NOMO-1 treated with dmso at 0.1 percent for 144 hours (cell line): ENCODE results near the gene CFAP70.

Experiments
- DNase-seq: peaks from one replicate; lab custom pipeline; 2025; ENCODE audit not compliant: unreplicated experiment; lab: John Stamatoyannopoulos, UW

The CFAP70 gene

GRCh38 chr10:73218431-73219191 lies 140.1 kb downstream of the CFAP70 start:
- DNase-seq, result no peak

- DNase-seq, result no peak
Measured at GRCh38 chr10:73217628-73218027, 141.0 kb downstream of the CFAP70 start.

- no peak for DNase-seq
Measured at GRCh38 chr10:73215749-73216148, 142.9 kb downstream of the CFAP70 start.

GRCh38 chr10:73211106-73211811 lies 147.4 kb downstream of the CFAP70 start:
- DNase-seq, result no peak

GRCh38 chr10:73210395-73211105 lies 148.1 kb downstream of the CFAP70 start:
- no peak for DNase-seq

- DNase-seq, result no peak
Measured at GRCh38 chr10:73209705-73210104, 149.0 kb downstream of the CFAP70 start.

- DNase-seq, result no peak
Measured at GRCh38 chr10:73207883-73208282, 150.8 kb downstream of the CFAP70 start.

- no peak for DNase-seq
Measured at GRCh38 chr10:73206385-73206784, 152.3 kb downstream of the CFAP70 start.

GRCh38 chr10:73205890-73206289 lies 152.8 kb downstream of the CFAP70 start:
- DNase-seq, result no peak

GRCh38 chr10:73205081-73205480 lies 153.6 kb downstream of the CFAP70 start:
- DNase-seq, result no peak
